Ecto neural progenitor cell (in vitro differentiated cells): ENCODE data around the gene UAP1L1.

ENCODE experiments used
- DNase-seq: peaks from one replicate; pipeline ENCODE4 v3.0.0-alpha.2; 2018; ENCODE audit warnings: low spot score

Gene UAP1L1

DNA sequence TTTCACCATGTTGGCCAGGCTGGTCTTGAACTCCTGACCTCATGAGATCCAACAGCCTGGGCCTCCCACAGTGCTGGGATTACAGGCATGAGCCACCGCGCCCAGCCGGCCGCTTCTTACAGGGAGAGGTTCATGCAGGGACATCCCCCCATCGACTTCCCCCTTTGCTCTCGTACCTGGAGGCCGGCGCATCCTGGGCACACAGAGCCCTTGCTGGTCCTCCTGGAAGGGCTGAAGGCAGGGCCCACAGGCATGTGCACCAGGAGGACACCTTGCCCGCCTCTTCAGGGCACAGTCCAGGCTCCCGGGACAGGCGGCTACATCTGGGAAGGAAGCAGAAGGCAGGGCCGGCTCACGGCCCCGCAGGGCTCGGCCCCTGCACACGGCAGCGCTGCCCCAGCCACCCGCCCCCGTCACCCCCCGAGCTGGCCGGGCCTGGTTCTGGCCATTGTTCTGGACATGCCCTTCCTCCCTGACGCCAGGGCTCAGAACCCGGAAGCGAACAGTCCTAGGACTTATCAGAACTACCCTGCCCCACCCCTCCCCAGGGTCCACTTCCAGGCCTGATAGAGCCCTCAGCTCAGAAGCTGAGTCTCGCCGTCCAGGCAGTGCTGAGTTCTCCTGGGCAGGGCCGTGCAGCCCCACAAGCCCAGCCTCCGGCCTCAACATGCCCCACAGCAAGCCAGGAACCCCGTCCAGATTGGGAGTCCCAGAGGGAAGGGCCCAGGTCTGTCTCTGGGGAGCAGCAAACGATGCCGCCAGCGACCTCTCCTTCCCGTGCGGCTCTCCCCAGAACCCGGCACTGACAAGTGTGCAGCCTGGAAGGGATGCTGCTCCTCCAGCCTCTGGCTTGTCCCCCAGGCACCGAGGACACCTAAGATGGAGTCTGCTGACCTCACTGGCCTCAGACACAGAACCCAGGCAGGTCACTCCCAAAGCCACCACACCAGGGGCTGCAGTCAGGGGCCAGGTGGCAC is 34.3 kb upstream of the UAP1L1 start:
- no peak for DNase-seq

DNA sequence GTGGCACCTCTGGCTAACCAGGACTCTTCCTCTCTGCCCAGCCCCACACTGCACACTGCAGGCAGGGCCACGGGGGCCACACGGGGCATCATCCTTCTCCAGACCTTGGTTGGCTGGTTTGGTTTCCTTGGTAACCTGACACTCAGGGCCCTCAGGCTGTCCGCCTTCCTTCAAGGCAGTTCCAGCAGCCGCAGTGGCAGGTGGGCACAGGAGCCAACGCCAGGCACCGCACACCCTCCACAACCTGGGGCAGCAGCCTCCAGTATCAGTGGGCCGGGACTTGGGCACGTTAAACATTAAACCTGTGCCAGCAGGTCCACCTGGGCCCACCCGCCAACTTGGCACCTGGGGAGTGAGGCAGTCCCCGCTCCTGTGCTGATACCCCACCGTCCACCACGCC is 33.3 kb upstream of the UAP1L1 start:
- DNase-seq, result no peak

DNA sequence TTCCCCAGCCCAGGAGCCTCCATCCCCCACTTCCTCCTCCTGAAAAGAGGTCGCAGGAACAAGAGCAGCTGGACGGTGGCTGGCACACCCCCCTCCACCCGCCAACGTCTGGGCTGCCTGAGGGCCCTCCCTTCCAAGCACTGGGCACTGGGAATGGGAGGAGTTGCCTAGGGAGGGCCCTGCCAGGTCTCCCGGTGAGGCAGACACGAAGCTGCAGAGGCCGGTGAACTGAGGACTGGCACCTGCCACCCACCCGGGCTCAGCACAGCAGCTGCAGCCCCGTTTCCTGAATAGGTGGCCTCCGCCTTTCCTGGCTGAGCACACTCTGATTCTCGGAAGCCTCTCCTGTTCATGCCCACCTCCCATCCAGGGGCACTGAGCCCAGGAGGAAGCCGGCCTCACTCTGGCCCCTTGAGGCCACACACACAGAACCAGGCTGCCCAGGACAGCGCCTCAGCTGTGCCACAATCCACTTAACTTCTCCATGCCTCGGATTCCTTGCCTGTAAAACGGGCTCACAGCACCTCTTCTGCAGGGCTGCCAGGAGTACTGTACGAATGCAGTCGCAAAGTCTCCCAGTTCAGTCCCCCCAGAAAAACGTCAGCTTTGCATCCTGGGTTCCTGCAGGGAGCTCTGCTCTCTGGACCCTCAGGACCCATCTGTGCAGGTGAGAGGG is 32.7 kb upstream of the UAP1L1 start:
- no peak for DNase-seq

DNA sequence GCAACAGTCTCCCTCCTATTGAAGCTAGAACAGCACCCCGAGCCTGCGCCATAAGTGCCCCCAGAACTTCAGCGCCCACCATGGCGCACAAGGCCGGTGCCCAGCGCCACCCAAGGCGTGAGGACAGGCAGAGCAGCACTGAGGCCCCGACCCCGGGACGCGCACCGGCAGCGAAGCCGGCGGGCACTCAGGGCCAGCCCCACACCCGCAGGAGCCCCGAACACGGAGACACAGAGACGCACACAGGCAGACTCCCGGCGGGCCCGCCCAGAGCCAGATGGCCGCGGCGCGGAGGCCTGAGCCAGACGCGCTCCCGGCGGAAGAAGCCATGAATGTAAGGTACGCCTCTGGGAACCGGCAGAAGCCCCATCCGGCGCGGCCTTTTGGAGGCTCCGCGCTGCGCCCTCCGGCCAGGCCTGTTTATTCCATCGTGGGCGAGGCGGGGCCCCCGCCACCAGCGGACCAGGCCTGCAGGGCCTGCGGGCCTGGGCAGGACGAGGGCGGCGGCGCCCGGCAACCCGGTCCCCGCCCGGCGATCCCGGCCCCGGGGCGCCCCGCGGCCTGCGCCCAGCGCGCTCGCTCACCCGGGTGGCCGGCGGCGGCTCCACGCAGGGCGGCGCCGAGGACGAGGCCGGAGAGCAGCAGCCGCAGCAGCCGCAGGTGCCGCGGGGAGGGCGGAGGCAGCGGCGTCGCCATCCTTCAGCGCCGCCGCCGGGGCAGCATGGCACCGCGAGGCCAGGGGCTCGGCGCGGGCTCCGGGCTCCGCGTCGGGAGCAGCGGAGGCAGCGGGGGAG is 31.8 kb upstream of the UAP1L1 start:
- no peak for DNase-seq

DNA sequence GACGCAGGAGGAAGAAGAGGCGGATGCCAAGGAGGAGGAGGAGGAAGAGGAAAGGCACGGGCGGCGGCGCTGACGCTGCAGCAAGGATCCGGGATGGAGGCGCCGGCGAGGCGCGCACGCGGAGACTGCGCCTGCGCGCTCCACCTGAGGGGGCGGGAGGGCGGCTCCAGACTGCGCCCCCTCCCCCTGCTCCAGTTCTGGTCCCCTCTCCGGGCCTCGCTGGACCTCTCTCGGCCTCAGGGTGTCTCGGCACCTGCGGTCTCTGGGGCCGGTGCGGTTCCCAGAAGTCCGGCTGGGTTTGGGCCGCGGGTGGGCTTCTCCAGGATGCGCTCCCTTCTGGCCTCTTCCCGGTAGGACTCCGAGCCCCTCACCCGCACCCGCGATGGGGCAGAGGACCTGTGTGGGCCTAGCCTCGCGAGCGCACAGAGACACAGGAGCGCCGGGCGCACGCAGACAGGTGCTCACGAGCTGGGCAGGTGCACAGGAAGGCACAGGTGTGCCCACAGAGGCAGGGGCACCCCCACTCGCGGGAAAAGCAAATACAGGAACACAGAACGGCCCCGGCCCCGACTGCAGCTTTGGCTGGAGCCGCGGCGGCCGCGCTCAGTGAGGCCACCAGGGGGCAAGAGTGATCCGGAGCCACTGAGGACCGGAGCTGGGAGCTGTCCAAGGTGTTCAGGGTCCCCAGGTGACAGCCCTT is 31.1 kb upstream of the UAP1L1 start, which contains the start of gene NPDC1:
TSS of gene NPDC1 (minus strand) at position 90 of the 700 bp plus-strand sequence. CDS start 188 bp downstream, outside the sequence.
- peak; percentile 93 for DNase-seq

DNA sequence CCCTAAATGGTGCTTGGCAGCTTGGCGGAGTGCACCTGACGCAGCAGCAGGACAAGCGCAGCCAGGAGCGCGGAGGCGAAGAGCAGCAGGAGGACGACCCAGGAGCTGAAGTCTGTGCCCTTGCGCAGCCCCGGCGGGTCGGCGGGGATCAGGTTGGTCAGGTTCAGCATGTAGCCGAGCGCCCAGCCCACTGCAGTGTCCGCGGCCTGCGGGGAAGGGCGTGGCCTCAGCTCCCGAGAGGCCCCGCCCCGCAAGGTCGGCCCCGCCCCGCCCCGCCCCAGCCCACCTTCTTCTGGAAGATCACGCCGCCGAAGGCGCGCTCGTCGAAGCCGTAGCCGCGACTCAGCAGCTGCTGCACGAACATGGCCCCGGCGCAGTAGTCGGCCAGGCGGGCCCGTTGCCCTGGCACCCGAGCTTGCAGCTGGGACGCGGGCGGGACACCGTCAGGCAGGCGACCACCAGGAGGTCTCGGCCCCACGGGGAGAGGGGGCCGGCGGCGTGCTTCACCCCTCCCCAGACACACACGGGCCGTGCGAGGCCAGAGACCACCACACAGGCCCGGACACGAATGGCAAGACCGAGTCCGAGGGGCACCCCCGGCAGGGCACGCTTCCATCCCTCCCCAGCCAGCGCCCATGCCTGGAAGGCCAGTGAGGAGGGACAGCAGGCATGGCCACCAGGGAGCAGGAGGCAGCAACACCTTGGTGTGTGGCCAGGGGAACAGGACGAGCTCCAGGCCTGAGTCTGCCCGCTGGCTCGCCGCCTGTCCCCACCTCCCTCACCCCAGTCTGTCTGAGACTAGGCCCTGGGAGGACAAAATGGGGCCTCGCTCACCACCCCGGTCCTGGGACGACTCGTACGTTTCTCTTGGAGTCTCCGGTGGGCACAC is 28.4 kb upstream of the UAP1L1 start:
- DNase-seq, result no peak

DNA sequence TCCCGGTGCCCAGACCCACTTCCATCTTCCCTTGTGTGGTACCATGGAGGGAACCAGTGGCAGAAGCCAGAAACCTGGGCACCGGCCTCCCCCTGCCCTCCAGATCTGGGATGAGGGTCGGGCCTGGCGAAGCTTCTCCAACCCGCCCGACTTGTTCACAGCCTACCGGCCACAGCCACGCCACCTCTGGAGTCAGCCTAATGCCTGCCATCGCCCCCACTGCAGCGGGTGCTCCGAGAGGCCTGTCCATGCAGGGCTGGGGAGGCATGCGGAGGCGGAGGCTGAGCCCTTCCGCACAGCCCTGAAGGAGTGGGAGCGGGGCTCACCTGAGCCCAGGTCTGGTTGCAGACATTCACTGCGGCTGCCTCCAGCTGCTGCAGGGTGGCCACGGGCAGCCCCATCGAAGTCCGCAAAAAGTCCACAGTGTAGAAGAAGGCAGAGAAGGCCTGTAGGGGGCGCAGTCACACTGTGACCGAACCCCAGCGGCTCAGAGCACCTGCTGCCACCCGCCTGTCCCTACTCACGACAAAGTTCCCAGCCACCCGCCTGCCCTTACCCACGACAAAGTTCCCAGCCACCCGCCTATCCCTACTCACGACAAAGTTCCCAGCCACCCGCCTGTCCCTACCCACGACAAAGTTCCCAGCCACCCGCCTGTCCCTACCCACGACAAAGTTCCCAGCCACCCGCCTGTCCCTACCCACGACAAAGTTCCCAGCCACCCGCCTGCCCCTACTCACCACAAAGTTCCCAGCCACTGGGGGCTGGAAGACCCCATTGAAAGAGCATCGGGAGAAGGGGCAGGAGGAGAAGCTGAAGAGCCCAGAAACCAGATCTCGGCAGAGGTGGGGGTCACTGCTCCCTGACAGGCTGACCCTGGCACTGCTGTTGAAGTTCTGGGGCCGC is 27.5 kb upstream of the UAP1L1 start:
- DNase-seq, result peak; percentile 82

DNA sequence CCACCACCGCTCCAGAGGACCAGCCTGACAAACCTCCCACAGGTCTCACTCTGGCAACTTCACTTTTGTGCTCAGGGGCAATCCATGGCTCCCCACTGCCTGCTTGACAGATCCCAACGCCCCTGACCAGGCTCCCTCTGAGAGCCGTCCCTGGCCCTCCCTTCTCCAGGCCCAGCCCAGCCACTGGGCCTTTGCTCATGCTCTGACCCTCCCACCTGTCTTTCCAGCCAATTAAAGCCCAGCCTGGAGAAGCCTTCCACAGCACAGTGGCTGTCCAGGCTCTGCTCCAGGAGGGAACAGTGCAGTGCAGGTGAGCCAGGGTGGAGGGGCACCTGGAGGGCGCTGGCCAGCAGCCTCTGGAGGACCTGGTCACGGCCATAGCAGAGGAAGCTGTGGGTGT is 26.7 kb upstream of the UAP1L1 start:
- no peak for DNase-seq

DNA sequence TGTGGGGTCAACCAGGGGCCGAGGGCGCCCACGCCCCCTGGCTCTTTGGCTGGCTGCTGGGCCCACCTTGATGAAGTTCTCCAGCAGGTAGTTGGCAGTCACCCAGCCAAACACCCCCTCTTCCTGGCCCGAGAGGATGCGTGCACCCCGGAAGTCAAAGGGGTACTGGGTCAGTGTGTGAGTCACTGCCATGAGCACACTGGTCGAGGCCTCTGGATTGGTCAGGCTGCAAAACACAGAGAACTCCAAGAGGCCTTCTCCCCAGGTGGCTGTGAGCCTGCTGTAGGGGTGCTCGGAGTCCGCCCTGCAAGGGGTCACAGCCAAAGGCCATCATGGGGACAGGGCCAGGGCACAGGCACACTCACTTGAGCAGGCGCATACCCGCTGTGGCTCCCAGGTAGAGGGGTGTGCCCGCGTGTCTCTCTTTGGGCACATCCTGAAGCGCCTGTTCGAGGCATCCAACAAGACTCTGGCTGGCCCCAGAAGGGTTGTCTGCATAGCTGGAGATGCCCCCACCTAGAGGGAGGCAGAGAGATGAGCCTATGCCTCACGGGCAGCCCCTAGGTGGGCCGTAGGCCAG is 26.1 kb upstream of the UAP1L1 start:
- no peak for DNase-seq

DNA sequence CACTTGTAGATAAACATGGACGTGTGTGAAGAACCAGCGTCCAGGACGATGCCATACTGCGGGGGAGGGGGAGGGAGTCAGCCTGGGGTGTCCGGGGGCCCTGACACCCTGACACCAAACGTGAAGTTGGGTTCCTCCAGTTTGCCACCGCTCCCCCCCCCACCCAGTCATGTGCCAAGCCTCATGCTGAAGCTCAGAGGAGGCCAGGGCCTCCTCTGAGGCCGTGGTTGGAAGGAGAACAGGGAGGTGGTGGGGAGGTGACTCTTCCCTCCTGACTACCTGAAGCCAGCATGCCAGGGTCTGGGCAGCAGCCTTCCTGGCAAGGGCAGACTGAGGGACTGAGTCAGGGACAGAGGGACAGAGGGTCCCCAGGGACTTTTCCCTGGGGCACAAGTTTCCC is 25.0 kb upstream of the UAP1L1 start:
- no peak for DNase-seq

DNA sequence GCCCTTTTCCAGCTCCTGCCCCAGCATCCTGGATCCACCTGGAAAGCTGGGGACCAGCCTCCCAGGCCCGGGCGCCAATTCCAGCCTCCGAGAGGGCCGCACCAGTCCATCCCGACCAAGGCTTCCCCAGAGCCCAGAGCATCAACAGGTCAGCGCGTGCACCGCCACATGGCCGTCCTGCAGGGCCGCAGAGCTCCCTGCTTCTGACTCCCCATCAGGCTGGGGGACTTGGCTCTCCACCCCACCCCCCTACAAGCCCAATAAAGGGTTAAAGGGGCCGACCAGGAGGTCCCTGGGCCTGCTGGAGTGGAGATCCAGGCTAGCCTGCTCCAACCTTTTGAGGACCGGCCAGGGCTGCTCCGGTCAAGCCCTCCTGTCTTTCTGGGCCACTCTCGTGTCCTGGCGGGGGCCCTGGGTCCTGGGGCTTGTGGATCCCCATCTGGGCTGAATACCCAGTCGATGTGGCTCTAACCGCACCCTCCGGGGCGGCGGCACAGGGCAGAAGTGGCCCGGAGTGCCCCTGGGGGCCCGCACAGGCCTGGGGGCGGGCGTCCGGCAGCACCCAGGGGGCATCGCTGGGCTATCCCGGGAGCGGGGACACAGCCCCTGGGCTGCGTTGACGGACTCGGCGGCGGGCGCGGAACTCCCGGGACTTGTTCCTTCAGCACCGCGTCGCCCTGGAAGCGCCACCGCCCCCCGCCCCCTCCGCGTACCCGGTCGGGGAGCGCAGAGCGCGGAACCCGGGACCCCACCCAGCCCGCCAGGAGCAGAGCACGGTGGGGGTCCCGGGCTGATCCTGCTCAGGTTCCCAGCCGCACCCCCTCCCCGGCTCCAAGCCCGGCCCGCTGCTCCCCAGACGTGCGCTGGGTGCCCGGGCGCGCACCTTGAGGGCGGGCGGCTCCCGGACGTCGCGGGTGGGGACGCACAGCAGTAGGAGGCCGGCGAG is 24.0 kb upstream of the UAP1L1 start:
- DNase-seq, result no peak

DNA sequence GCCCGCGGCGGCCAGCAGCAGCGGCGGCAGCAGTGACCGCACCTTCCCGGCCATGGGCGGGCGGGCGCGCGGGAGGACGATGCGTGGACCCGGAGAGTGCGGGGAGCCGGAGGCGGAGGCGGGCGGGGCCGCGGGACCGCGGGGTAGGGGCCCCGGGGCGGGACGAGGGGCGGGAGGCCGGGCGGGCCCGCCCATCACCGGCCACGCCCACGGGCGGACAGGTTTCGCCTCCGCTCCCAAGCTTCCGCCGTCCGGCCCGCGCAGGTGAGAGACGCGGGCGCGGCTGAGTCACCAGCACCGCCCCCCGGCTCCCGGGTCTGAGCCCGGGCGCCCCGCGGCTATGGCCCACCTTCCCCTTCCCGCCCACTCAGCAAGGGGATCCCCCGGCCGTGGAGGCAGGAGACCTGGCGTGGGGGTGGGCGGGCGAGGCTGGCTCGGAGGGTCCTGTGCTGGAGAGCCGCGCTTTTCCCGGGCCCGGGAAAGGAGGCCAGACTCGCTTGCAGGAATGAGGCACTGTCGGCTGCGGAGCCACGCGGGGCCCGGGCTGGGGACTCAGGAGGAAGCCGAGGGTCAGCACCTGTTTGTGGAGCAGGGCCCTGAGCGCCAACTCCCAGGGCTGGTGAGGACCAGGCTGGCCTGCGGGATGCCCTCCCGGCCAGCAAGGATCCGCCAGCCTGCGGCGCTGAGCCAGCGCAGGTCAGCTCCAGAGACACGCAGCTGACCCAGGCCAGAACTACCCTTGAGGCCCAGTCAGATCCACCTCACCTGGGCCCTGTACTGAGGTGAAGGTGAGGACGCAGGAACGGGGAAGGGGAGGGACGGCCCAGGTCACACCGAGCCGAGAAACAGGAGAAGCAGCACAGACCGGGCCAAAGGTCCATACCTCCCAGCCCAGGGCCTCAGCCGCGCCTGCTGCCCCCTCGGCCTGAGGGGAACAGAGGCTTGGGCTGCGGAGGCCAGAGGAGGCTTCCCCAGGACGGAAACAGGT is 23.1 kb upstream of the UAP1L1 start, which contains the start of gene ENTPD2:
TSS of gene ENTPD2 (minus strand) at position 118 of the 988 bp plus-strand sequence. CDS start at position 54, 64 bp downstream.
- no peak for DNase-seq

DNA sequence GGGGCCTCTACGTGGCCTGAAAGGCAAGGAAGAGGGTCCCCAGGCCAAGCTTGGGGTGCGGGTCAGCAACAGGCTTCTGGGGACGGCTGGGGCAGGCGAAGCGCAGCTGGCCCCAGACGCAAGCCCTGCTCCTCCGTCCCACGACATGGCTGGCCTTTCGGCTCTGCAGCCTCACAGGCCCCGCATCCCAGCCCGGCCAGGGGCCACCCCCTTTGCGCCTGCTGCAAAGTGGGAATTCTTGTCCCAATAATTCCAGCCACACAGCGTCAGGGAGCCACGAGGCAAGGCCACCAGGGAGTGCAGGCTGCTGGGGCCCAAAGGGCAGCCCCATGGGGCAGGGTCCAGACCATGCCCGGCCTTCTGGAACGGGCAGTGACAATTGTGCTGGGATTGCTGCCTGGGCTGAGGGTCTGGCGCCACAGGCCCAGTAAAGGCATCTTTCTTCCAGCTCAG is 22.4 kb upstream of the UAP1L1 start:
- no peak for DNase-seq

DNA sequence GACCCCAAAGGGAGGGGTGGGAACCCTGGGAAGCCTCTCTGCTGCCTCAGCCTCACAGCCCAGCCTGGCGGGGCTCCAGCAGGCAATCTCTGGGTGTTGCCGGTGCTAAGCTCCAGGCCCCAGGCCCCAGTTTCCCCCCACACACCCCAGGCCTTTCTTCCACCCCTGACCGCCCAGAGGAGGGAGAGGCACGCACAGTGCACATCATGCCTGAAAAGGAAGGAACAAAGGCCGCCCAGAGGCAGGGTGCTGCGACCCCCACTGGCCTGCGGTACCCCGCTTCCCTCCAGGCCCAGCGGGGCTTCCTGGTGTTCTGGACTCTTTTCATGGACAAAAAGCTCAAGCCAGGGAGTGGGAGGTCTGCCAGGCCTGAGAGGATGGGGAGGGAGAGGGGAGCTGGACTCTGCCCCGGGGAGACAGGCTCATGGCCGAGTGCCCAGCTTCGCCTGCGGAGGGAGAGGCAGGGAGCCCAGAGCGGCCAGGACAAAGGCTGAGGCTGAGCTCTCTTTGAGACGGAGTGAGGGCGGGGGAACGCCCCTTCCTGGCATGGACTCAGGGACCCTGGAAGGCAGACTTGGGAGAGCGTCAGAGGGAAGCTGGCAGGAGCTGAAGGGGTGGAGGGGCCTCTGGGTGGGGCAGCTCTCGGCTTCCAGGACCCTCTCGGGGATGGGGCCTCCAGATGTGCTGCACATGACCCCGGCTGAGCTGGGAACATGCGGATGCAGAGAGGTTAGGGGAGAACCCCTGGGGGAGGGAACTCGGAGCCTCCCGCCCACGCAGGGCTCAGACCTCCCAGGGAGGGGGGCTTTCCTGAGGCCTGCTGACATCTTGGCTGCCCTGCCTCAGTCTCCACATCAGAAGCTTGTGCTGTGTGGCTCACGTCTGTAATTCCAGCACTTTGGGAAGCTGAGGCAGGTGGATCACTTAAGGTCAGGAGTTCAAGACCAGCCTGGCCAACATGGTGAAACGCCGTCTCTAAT is 21.6 kb upstream of the UAP1L1 start:
- DNase-seq, result peak; percentile 55

DNA sequence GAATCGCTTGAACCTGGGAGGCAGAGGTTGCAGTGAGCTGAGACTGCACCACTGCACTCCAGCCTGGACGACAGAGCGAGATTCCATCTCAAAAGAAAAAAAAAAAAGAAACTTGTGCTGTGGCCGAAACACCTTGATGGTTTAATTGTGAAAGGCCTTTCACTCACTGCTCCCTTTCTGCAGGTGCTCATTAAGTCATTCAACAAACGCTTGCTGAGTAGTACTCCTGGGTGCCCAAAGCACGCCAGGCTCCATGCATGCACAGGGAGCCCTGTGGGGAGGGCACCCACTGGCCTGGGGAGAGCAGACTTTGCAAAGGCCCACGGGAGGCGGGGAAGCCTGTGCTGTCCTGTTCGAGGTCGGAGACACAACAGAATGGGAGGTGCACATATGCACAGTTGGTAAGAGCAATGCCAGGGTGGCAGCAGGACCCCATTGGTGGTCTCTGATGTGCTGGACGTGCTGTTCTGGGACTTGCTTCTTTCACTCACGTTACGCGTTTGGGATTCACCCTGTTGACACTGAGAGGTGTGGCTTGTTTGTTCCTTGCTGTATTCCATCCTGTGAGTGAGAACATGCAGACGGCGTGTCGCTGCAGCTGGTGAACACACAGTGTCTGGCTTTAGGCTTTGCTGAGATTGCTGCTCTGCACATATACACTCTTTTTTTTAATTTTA is 20.4 kb upstream of the UAP1L1 start:
- DNase-seq, result no peak
